HG03039 (cell line): ENCODE results near the gene COG5.

Experiments used
- ATAC-seq: cut with Tn5 transposase; IDR thresholded peaks from one replicate; pipeline ENCODE4 v1.9.1; 2021; ENCODE audit warnings: mild to moderate bottlenecking, moderate library complexity; ENCODE audit not compliant: unreplicated experiment

The COG5 gene

GRCh38 chr7:107506674-107507339 is 56.9 kb downstream of the COG5 start:
- ATAC-seq: no peak

DNA sequence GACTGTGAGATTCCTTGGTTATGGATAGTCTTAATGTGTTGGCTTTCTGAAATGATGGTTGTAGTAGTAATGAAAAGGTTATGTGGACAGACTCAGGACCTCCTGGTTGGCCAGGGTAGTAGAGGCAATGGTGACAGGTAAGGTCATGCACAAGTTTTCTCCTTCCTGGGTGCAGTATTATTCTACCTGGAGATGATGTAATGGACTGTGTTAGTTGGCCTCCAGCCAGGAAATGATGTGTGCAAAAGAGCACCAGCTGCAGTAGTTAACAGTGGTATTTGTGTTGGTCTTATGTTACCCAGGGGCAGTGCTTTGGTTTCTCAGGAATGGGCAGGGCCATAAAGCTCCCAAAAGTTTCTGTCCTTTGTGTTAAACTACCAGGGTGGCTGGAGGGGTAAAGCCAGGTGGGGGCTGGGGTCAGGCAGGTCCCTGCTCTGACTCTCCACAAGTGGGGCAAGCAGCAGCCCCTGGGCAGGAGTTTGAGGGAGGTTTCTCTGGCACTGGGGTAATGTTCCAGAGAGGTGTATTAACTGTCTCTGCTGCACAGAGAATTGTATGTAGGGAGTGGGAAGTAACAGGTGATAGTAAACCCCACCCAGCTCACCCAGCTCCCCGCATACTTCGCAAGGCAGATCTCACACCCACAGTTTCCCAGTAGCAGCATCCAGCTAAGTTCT is 57.6 kb downstream of the COG5 start:
- no peak for ATAC-seq

DNA sequence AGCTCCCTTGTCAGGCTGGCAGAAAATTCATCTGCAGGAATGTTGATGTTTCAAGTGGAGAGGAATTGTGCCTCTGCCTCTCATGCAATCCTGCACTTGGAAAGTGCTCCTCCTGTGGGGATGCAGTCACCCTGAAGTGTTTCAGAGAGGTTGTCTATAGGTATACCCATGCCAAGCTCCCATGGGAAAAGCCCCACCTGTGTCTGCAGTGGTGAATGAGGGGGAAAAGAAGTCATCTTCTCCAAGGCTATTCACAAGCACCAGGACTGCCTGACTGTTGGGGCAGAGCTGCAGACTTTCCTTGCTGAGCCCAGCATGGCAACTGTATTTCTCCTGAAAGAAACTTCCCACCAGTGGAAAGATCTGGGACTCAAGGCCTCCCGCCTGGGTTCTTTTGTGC is 58.4 kb downstream of the COG5 start:
- ATAC-seq: no peak

- no peak for ATAC-seq
Measured at GRCh38 chr7:107503687-107504086, 60.0 kb downstream of the COG5 start.

- ATAC-seq: no peak
Measured at GRCh38 chr7:107502797-107503196, 60.9 kb downstream of the COG5 start.

DNA sequence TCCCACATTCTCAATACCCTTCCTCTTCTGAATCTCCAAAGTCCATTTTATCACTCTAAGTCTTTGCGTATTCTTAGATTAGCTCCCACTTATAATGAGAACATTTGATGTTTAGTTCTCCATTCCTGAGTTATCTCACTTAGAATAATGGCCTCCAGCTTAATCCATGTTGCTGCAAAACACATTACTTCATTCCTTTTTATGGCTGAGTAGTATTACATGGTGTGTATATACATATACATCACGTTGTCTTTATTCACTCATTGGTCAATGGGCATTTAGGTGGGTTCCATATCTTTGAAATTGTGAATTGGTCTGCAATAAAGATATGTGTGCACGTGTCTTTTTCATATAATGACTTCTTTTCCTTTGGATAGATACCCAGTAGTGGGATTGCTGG is 61.6 kb downstream of the COG5 start:
- no peak for ATAC-seq

DNA sequence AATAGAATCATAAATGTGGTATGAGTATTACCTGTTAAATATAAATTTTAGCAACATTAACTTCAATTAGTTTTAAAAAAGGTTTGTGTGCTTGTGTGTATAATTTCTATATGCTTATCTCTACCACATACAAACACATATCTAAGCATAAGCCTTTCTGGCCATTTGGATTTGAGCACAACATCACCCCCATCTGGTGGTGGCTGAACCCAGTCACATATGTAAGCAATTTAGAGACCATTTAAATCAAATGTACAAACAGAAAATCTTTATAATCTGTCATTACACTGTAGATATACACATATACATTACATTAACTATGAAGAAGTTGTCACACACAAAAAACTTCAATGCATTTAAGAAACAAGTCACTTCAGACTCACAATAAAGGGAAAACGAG is 62.1 kb downstream of the COG5 start:
- ATAC-seq: no peak

GRCh38 chr7:107499731-107500130 is 64.0 kb downstream of the COG5 start:
- ATAC-seq: no peak

DNA sequence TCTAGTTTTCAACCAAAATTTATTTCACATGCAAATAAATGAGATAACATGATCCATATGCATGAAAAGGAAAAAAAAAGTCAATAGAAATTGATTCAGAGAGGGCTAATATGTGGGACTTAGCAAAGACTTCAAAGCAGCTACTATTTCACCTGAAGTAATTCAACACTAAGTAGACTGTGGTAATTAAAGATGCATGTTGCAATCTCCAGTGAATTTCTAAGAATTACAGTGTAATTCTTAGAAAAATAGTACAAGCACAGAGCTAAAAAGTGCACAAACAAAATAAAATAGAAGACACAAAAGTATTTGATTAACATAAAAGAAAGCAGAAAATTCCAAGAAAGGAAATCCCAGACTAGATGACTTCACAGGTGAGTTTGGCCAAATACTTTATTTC is 68.2 kb downstream of the COG5 start:
- ATAC-seq: no peak

GRCh38 chr7:107494884-107495283 is 68.8 kb downstream of the COG5 start:
- ATAC-seq: no peak

GRCh38 chr7:107494315-107494751 is 69.4 kb downstream of the COG5 start:
- ATAC-seq: no peak

- ATAC-seq: no peak
Measured at GRCh38 chr7:107492875-107493274, 70.8 kb downstream of the COG5 start.

GRCh38 chr7:107486041-107486440 is 77.7 kb downstream of the COG5 start:
- no peak for ATAC-seq

GRCh38 chr7:107482571-107482970 is 81.1 kb downstream of the COG5 start:
- no peak for ATAC-seq

DNA sequence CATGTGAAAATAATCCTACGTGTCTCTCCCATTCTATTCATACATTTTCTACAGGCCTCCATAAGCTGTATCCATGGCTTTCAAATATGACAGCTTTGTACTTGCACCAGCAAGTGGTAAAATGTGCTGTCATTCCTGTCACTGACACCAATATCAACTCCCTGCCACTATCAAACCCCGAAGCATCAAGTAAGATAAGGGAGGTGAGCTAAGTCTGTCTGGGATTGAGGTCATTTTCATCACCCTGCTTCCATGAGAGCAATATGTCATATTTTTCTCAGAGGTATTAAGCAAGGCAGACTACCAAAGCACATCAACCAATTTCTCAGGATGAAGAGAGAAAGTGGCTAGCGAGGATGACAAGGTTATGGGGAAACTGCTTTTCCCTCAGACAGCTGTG is 82.8 kb downstream of the COG5 start:
- ATAC-seq: no peak

DNA sequence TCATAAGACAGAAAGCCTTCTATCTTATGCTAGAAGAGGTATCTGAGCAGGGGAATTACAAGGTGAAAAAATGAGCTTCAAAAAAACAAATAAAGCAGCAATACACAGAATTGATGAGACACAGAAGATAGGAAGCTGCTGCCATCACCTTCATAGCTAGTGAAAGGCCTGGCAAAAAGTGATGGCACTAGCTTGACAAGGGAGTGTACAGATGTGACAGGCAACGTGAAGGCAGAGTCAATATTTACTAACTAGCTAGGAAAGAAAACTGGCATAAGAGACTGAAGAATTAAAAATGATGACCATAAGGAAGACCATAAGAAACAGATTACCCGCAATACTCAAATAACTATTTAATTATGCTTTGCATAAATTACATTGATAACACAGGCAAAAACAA is 84.4 kb downstream of the COG5 start:
- ATAC-seq: no peak

GRCh38 chr7:107474104-107474521 is 89.6 kb downstream of the COG5 start:
- ATAC-seq: no peak

DNA sequence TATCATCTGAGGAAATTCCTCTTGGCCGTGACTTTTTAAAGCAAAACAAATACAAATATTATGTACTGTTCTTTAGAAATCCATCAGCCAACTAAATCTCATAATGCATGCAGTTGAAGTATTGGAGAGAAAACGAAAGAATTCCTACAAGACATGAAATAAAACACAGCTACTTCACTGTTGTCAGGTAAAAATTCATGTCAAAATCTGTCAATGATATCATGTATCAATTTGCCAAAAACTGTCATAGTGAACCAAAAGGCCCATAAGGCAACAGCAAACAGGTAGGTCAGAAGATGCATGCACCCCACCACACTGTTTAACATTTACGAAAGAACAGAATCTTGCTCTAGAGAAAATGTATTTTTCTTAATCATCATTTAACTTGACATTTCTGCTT is 91.6 kb downstream of the COG5 start:
- ATAC-seq: no peak

GRCh38 chr7:107471292-107472070 is 92.2 kb downstream of the COG5 start:
- ATAC-seq: no peak

DNA sequence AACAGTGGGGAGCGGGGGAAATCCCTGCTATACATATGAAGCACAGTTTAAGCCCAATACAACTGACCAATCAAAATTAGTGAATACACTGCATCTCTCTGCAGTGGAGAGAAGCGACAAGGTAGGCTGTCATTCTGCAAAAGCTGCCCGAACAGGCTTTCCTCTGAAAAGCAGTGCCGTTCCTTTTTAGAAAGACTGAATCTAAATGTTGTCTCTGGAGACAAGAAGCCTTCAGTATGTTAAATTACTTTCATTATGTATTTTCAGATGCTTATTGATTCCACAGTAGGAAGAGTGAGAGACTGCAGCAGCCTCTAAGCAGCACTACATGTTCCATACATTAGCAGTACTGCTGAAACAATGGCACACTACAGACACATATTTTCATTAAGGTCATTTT is 93.8 kb downstream of the COG5 start, which contains the start of gene GPR22:
TSS of gene GPR22 (plus strand) at position 129 of the 400 bp plus-strand sequence. CDS start 4,004 bp downstream, outside the sequence.
- ATAC-seq: no peak

DNA sequence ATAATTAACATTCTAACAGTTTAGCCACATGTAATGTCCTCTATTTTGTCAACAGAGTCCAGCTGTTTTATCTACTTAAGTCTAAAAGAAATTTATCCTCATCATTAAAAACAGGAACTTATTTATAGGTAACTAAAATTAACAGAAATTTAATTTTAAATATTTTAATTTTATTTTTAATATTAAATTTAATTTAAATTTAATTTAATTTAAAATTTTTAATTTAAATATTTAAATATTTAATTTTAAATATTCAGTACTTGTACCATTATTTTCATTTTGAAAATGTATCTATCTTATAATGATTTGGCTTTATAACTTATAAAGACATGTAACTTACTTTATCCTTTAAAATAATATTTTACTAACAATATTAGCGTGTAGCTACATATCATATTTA is 94.9 kb downstream of the COG5 start:
- ATAC-seq: no peak

- ATAC-seq: no peak
Measured at GRCh38 chr7:107467972-107468371, 95.7 kb downstream of the COG5 start.
